MCF 10A (cell line): ENCODE data around the gene ACOX1. TPM values are rescaled to one million over a fixed set of nuclear protein-coding genes. Genes with fewer than 3 reads are reported as not detected.

Experiments used
- BruUV-seq: library from RNA; stranded (reverse); fragments of 400-500 nt; replicated peaks from 2 replicates; lab custom pipeline; 2021; lab: Mats Ljungman, UMichigan
- CTCF ChIA-PET: fragments of 300-600 bp; sonication (Branson Sonifier 250); formaldehyde crosslinking; extraction: SDS; loops from one replicate; lab custom pipeline; 2021; ENCODE audit warnings: antibody characterized with exemption, inconsistent platforms; lab: Yijun Ruan, JAX
- POLR2A ChIA-PET: fragments of 300-600, 350-650 bp; sonication (Branson Sonifier 250); formaldehyde crosslinking; extraction: SDS; loops from one replicate; lab custom pipeline; 2020; ENCODE audit warnings: antibody characterized with exemption, inconsistent platforms; lab: Yijun Ruan, JAX
- DNase-seq: peaks from one replicate; pipeline ENCODE4 v3.0.0-alpha.2; 2018; ENCODE audit not compliant: unreplicated experiment
- H3K27ac Mint-ChIP-seq: one replicate; pipeline ENCODE4 v1.8.0; 2022; ENCODE audit warnings: mild to moderate bottlenecking, low read depth, mixed read lengths; ENCODE audit not compliant: unreplicated experiment
- H3K27me3 Mint-ChIP-seq: one replicate; pipeline ENCODE4 v1.8.0; 2022; ENCODE audit warnings: mixed read lengths; ENCODE audit not compliant: insufficient read depth, unreplicated experiment
- H3K36me3 Mint-ChIP-seq: one replicate; pipeline ENCODE4 v1.8.0; 2022; ENCODE audit warnings: mild to moderate bottlenecking, moderate library complexity, mixed read lengths; ENCODE audit not compliant: insufficient read depth, unreplicated experiment
- H3K4me1 Mint-ChIP-seq: one replicate; pipeline ENCODE4 v1.8.0; 2022; ENCODE audit warnings: mixed read lengths; ENCODE audit not compliant: insufficient read depth, unreplicated experiment
- H3K4me3 Mint-ChIP-seq: one replicate; pipeline ENCODE4 v1.8.0; 2022; ENCODE audit warnings: mild to moderate bottlenecking, moderate library complexity, mixed read lengths; ENCODE audit not compliant: unreplicated experiment
- H3K9me3 Mint-ChIP-seq: one replicate; pipeline ENCODE4 v1.8.0; 2022; ENCODE audit warnings: mixed read lengths; ENCODE audit not compliant: unreplicated experiment
- intact Hi-C: fragments of 100-400 bp; cut with micrococcal nuclease; formaldehyde crosslinking; loops from 2 replicates; pipeline ENCODE4 v1.14.1; 2022
- total RNA-seq: library from RNA; stranded (reverse); gene quantifications from 2 replicates; pipeline ENCODE4 v1.2.3, GENCODE V29; 2022
- TF ChIP-seq, protein P1 (sequence below): fragments of 200-600 bp; IDR thresholded peaks from one replicate; pipeline ENCODE4 v1.8.0; 2022; ENCODE audit warnings: antibody characterized with exemption, mild to moderate bottlenecking; ENCODE audit not compliant: unreplicated experiment

Gene ACOX1
- total RNA-seq, 1 experiment from 2014 or later = 23.4 TPM

DNA sequence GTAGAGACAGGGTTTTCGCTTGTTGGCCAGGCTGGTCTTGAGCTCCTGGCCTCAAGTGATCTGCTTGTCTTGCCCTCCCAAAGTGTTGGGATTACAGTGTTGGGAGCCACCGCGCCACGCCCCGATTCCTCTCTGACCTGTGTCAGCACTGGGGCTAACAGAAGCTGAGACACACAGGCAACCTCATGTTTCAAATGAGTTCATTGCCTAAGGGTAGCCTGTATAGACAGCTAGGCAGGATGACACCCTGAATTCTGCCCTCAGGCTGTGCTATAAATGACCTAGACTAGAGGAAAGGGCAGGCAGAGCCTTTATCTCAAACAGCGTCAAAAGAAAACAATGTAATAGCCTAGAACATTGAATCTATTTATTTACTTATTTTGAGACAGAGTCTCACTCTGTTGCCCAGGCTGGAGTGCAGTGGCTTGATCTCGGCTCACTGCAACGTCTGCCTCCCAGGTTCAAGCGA, 19.4 kb upstream of the ACOX1 start:
- DNase-seq = no peak
- H3K4me1 Mint-ChIP-seq = peaks cover 17% of the 10 kb centered on the region
- POLR2A ChIA-PET = no interaction called here
- CTCF ChIA-PET = interaction anchor here (0.6 to 1.7 kb wide), 7 partner anchors 9 to 214 kb away, joined by 3 to 7 read pairs (median 4); no protein-coding TSS in a partner anchor
- H3K9me3 Mint-ChIP-seq = no peaks in the 10 kb centered on the region
- no peaks in the 10 kb centered on the region for H3K27me3 Mint-ChIP-seq
- H3K4me3 Mint-ChIP-seq = no peak overlapping the region
- TF ChIP-seq, protein P1, sequence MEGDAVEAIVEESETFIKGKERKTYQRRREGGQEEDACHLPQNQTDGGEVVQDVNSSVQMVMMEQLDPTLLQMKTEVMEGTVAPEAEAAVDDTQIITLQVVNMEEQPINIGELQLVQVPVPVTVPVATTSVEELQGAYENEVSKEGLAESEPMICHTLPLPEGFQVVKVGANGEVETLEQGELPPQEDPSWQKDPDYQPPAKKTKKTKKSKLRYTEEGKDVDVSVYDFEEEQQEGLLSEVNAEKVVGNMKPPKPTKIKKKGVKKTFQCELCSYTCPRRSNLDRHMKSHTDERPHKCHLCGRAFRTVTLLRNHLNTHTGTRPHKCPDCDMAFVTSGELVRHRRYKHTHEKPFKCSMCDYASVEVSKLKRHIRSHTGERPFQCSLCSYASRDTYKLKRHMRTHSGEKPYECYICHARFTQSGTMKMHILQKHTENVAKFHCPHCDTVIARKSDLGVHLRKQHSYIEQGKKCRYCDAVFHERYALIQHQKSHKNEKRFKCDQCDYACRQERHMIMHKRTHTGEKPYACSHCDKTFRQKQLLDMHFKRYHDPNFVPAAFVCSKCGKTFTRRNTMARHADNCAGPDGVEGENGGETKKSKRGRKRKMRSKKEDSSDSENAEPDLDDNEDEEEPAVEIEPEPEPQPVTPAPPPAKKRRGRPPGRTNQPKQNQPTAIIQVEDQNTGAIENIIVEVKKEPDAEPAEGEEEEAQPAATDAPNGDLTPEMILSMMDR = no peak
- no TSS peak for BruUV-seq
- H3K27ac Mint-ChIP-seq = no peak overlapping the region
- intact Hi-C loops = no loop called here
- peaks cover 28% of the 10 kb centered on the region for H3K36me3 Mint-ChIP-seq

DNA sequence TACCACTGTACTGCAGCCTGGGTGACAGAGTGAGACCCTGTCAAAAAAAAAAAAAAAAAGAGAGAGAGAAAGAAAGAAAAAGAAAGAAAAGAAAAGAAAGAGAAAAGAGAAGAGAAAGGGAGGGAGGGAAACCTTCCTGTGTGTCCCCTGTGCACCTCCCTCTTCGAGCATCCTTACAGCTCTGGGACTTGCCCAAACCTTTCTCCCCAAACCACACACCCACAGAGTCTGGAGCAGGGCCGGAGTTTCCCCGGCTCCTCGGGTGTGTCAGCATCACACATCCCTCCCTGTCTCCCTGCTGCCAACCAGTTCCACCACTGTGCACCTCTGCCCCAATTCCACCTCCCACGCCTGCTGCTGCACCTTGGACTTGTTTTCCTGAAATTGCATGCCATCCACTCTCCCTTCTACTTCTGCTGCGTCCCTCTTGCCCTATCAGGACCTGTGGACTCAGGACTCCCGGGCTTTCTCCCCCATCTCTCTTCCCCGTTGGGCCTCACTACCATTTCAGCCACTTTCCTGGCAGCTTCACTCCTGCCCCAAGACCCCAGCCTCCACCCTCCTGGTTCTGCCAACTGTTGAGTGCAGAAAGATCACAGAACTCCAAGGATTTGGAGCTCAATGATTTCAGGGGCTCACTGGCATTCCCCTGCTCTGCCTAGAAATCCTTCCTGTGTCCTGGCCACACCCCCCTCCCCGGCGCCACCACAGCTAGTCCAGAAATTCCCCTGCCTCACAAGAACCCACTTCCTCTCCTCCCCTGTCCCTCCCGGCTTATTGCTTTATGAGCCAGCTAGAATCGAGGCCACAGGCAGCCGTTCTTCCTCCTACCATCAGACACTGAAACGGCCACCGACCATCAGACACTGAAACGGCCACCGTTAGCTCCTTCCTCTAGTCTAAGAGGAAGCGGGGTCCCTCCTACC, 18.0 kb upstream of the ACOX1 start:
- H3K4me3 Mint-ChIP-seq = peak overlapping the region; percentile 32
- intact Hi-C loops = no loop called here
- peak overlapping the region; percentile 87 for H3K27ac Mint-ChIP-seq
- ChIA-PET POLR2A (interaction anchor here (0.8 to 2.3 kb wide), 5 partner anchors 9 to 141 kb away, joined by 3 to 8 read pairs (median 3); partner anchors contain the start of genes ACOX1, SRP68, TEN1 and WBP2), CTCF (interaction anchor here (0.6 to 1.8 kb wide), 6 partner anchors 8 to 526 kb away, joined by 3 to 14 read pairs (median 4); partner anchors contain the start of gene EXOC7)
- TF ChIP-seq, protein P1 = no peak
- DNase-seq = peak; percentile 65
- peaks cover 17% of the 10 kb centered on the region for H3K4me1 Mint-ChIP-seq
- peaks cover 43% of the 10 kb centered on the region for H3K36me3 Mint-ChIP-seq
- H3K9me3 Mint-ChIP-seq = no peaks in the 10 kb centered on the region
- BruUV-seq = no TSS peak
- no peaks in the 10 kb centered on the region for H3K27me3 Mint-ChIP-seq

DNA sequence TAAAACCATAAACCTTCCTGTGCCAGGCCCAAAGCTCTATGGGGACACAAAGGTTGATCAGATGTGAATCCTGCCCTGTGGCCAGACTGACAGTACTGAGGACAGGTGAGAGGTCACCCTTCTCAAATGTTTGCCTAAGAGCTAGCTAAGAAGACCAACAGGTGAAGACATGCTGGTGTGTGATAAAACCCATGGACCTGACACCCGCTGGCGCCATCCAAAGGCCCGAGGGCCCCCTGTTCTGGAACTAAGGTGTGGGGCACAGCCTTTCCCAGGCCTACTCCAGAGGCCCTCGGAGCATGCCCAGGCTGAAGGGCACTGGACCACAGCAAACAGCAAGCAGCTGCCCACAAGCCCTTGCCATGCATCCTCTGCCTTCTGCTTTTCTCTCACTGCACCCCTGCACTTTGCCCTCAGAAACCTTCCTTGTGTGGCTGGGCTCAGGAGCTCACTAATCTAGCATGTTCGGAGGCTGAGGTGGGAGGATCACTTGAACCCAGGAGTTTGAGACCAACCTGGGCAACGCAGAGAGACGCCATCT, 16.5 kb upstream of the ACOX1 start:
- peaks cover 52% of the 10 kb centered on the region for H3K36me3 Mint-ChIP-seq
- POLR2A ChIA-PET = interaction anchor here (1.1 to 2.3 kb wide), 2 partner anchors 9 to 17 kb away, joined by 5 to 8 read pairs; partner anchors contain the start of genes ACOX1 and TEN1
- no TSS peak for BruUV-seq
- DNase-seq = no peak
- no peak overlapping the region for H3K4me3 Mint-ChIP-seq
- H3K27ac Mint-ChIP-seq = no peak overlapping the region
- H3K27me3 Mint-ChIP-seq = no peaks in the 10 kb centered on the region
- CTCF ChIA-PET = interaction anchor here (0.5 to 1.8 kb wide), 5 partner anchors 10 to 1064 kb away, joined by 3 to 14 read pairs (median 4); no protein-coding TSS in a partner anchor
- H3K4me1 Mint-ChIP-seq = peaks cover 17% of the 10 kb centered on the region
- intact Hi-C loops = no loop called here
- no peaks in the 10 kb centered on the region for H3K9me3 Mint-ChIP-seq
- TF ChIP-seq, protein P1 = no peak
